Muscle of leg (tissue), 11 donors: Measurements from ENCODE around the gene TBC1D24. TPM values are rescaled to one million over a fixed set of nuclear protein-coding genes. Genes with fewer than 3 reads are reported as not detected.

Experiments used
- DNase-seq: peaks from one replicate; pipeline ENCODE4 v3.0.0; 2013
- H3K27ac ChIP-seq: one replicate; pipeline ENCODE4 v1.5.1; 2013; ENCODE audit warnings: mild to moderate bottlenecking, low read length, control low read depth
- H3K27me3 ChIP-seq: one replicate; pipeline ENCODE4 v1.6.1; 2013; ENCODE audit warnings: low read length; ENCODE audit not compliant: control insufficient read depth, insufficient read depth
- H3K36me3 ChIP-seq: one replicate; pipeline ENCODE4 v1.6.1; 2013; ENCODE audit warnings: low read length; ENCODE audit not compliant: control insufficient read depth, insufficient read depth
- H3K4me1 ChIP-seq: one replicate; pipeline ENCODE4 v1.6.1; 2013; ENCODE audit warnings: low read length; ENCODE audit not compliant: control insufficient read depth, insufficient read depth
- H3K4me3 ChIP-seq: one replicate; pipeline ENCODE4 v1.5.1; 2013; ENCODE audit warnings: low read length, control low read depth
- H3K9me3 ChIP-seq: replicated peaks from 2 replicates; pipeline ENCODE4 v1.6.1; 2013; ENCODE audit warnings: low read depth, low read length; ENCODE audit not compliant: control insufficient read depth
- WGBS: methylation state at CpG from one replicate; pipeline ENCODE4 v1.1.5; 2013; ENCODE audit warnings: missing lambda C conversion rate; ENCODE audit not compliant: insufficient coverage; 5-methylcytosine and 5-hydroxymethylcytosine counted together
- polyA plus RNA-seq, 8 donors: library from polyadenylated mRNA; unstranded; fragments of 120-200 nt; gene quantifications; one replicate each; pipeline versions ENCODE4 v1.2.1 to v1.2.3, GENCODE V29; 2013; ENCODE audit warnings: inconsistent platforms in 1 of 8, low replicate concordance in 1 of 8; ENCODE audit not compliant: insufficient read length in 8 of 8, insufficient read depth in 1 of 8
- total RNA-seq: library from RNA; stranded (reverse); fragments of 120-200 nt; gene quantifications from one replicate; pipeline ENCODE4 v1.2.4, GENCODE V29; 2013

TBC1D24 gene
- total and polyA plus RNA-seq, 9 donors: 13.7 to 23.0 (median 19.1) TPM

- Histone ChIP-seq H3K4me1 (peaks cover 25% of the 10 kb centered on the region), H3K4me3 (no peak overlapping the region), H3K27me3 (no peaks in the 10 kb centered on the region), H3K36me3 (peaks cover 20% of the 10 kb centered on the region), H3K27ac (no peak overlapping the region), H3K9me3 (no peaks in the 10 kb centered on the region)
- 93% methylated on average over 6 of the region's 23 CpGs for WGBS
- no peak for DNase-seq
These were observed 15.5 kb downstream of the TBC1D24 start for GRCh38 chr16:2490190-2491105.

- Histone ChIP-seq H3K27ac (no peak overlapping the region), H3K4me1 (peaks cover 15% of the 10 kb centered on the region), H3K27me3 (no peaks in the 10 kb centered on the region), H3K9me3 (no peaks in the 10 kb centered on the region), H3K36me3 (peaks cover 30% of the 10 kb centered on the region), H3K4me3 (no peak overlapping the region)
- no peak for DNase-seq
- WGBS: 90% methylated on average over 10 of the region's 13 CpGs
These were observed 17.4 kb downstream of the TBC1D24 start for GRCh38 chr16:2492292-2492691.

GRCh38 chr16:2493605-2494004 lies 18.7 kb downstream of the TBC1D24 start:
- H3K27ac ChIP-seq: no peak overlapping the region
- peaks cover 44% of the 10 kb centered on the region for H3K36me3 ChIP-seq
- DNase-seq: no peak
- H3K27me3 ChIP-seq: no peaks in the 10 kb centered on the region
- H3K4me3 ChIP-seq: no peak overlapping the region
- peaks cover 19% of the 10 kb centered on the region for H3K4me1 ChIP-seq
- no peaks in the 10 kb centered on the region for H3K9me3 ChIP-seq
- 92% methylated on average over 5 of the region's 6 CpGs for WGBS

GRCh38 chr16:2494616-2495015 lies 19.7 kb downstream of the TBC1D24 start:
- H3K27ac ChIP-seq: no peak overlapping the region
- no CpG with 5 or more reads among the region's 5 CpGs for WGBS

GRCh38 chr16:2495041-2495440 lies 20.1 kb downstream of the TBC1D24 start:
- H3K27ac ChIP-seq: no peak overlapping the region
- H3K36me3 ChIP-seq: peaks cover 53% of the 10 kb centered on the region
- H3K27me3 ChIP-seq: no peaks in the 10 kb centered on the region
- H3K4me1 ChIP-seq: peaks cover 26% of the 10 kb centered on the region
- no peak for DNase-seq
- no peaks in the 10 kb centered on the region for H3K9me3 ChIP-seq
- H3K4me3 ChIP-seq: no peak overlapping the region
- WGBS: 100% methylated on average over 3 of the region's 5 CpGs

More at GRCh38 chr16:2494616-2495015, 19.7 kb downstream of the TBC1D24 start:
- Histone ChIP-seq H3K4me3 (no peak overlapping the region), H3K36me3 (peaks cover 52% of the 10 kb centered on the region), H3K9me3 (no peaks in the 10 kb centered on the region), H3K4me1 (peaks cover 26% of the 10 kb centered on the region), H3K27me3 (no peaks in the 10 kb centered on the region)
- no peak for DNase-seq

- H3K4me3 ChIP-seq: no peak overlapping the region
- no peaks in the 10 kb centered on the region for H3K9me3 ChIP-seq
- H3K27me3 ChIP-seq: no peaks in the 10 kb centered on the region
- DNase-seq: no peak
- WGBS: 91% methylated on average over 62 of the region's 62 CpGs
- H3K4me1 ChIP-seq: peaks cover 31% of the 10 kb centered on the region
- H3K27ac ChIP-seq: peak overlapping the region; percentile 65
- peaks cover 54% of the 10 kb centered on the region for H3K36me3 ChIP-seq
These were observed 21.5 kb downstream of the TBC1D24 start for GRCh38 chr16:2496223-2497115.

GRCh38 chr16:2497116-2497630 lies 22.2 kb downstream of the TBC1D24 start:
- H3K27ac ChIP-seq: peak overlapping the region; percentile 65
- peaks cover 54% of the 10 kb centered on the region for H3K36me3 ChIP-seq
- no peaks in the 10 kb centered on the region for H3K27me3 ChIP-seq
- DNase-seq: peak; percentile 73
- 46% methylated on average over 17 of the region's 21 CpGs for WGBS
- H3K4me1 ChIP-seq: peaks cover 38% of the 10 kb centered on the region
- no peaks in the 10 kb centered on the region for H3K9me3 ChIP-seq
- H3K4me3 ChIP-seq: no peak overlapping the region

GRCh38 chr16:2497695-2498484 lies 23.0 kb downstream of the TBC1D24 start:
- no peak overlapping the region for H3K4me3 ChIP-seq
- H3K9me3 ChIP-seq: no peaks in the 10 kb centered on the region
- H3K27ac ChIP-seq: peak overlapping the region; percentile 65
- H3K27me3 ChIP-seq: no peaks in the 10 kb centered on the region
- peaks cover 46% of the 10 kb centered on the region for H3K4me1 ChIP-seq
- DNase-seq: no peak
- H3K36me3 ChIP-seq: peaks cover 54% of the 10 kb centered on the region
- 80% methylated on average over 24 of the region's 26 CpGs for WGBS

- peaks cover 47% of the 10 kb centered on the region for H3K4me1 ChIP-seq
- 75% methylated on average over 8 of the region's 15 CpGs for WGBS
- H3K9me3 ChIP-seq: no peaks in the 10 kb centered on the region
- H3K27ac ChIP-seq: no peak overlapping the region
- H3K36me3 ChIP-seq: peaks cover 51% of the 10 kb centered on the region
- DNase-seq: no peak
- H3K4me3 ChIP-seq: no peak overlapping the region
- H3K27me3 ChIP-seq: no peaks in the 10 kb centered on the region
These were observed 23.8 kb downstream of the TBC1D24 start for GRCh38 chr16:2498531-2499253.
